ENCODE data around the gene IL36G.

IL36G gene

GRCh38 chr2:112972423-112973086, 5.3 kb upstream of the IL36G start:
- DNase-seq (ENCODE audit: low spot score) = no peak

GRCh38 chr2:112973156-112973555, 4.7 kb upstream of the IL36G start:
- no peak for DNase-seq (ENCODE audit: low spot score)

GRCh38 chr2:112979731-112980130, 1.9 kb downstream of the IL36G start:
- no peak for DNase-seq (ENCODE audit: low spot score)

- no peak for DNase-seq (ENCODE audit: low spot score)
These were observed 2.7 kb downstream of the IL36G start for GRCh38 chr2:112980537-112980936.

- no peak for DNase-seq (ENCODE audit: low spot score)
These were observed 7.3 kb downstream of the IL36G start for GRCh38 chr2:112985090-112985489.

- DNase-seq (ENCODE audit: low spot score) = no peak
These were observed 11.8 kb downstream of the IL36G start for GRCh38 chr2:112989611-112990010.

GRCh38 chr2:112993831-112994230, 16.0 kb downstream of the IL36G start:
- DNase-seq (ENCODE audit: low spot score) = no peak

- no peak for DNase-seq (ENCODE audit: low spot score)
These were observed 16.8 kb downstream of the IL36G start for GRCh38 chr2:112994648-112995047.

- DNase-seq (ENCODE audit: low spot score) = no peak
These were observed 17.6 kb downstream of the IL36G start for GRCh38 chr2:112995346-112995920.

GRCh38 chr2:112996635-112997034, 18.8 kb downstream of the IL36G start:
- no peak for DNase-seq (ENCODE audit: low spot score)

- no peak for DNase-seq (ENCODE audit: low spot score)
These were observed 19.3 kb downstream of the IL36G start for GRCh38 chr2:112997151-112997550.

GRCh38 chr2:113000436-113000835, 22.6 kb downstream of the IL36G start:
- DNase-seq (ENCODE audit: low spot score) = no peak

- DNase-seq (ENCODE audit: low spot score) = no peak
These were observed 24.9 kb downstream of the IL36G start for GRCh38 chr2:113002677-113003076.

- DNase-seq (ENCODE audit: low spot score) = no peak
These were observed 27.3 kb downstream of the IL36G start, which contains the start of gene IL36A for GRCh38 chr2:113005030-113005509. Gene IL36A, plus strand, starts transcription at chr2:113005459. Its CDS starts 413 bp downstream, at chr2:113005872.

- DNase-seq (ENCODE audit: low spot score) = no peak
These were observed 29.4 kb downstream of the IL36G start for GRCh38 chr2:113007250-113007649.

GRCh38 chr2:113009622-113010021, 31.8 kb downstream of the IL36G start:
- DNase-seq (ENCODE audit: low spot score) = no peak

- no peak for DNase-seq (ENCODE audit: low spot score)
These were observed 32.3 kb downstream of the IL36G start for GRCh38 chr2:113010088-113010487.

- no peak for DNase-seq (ENCODE audit: low spot score)
These were observed 33.3 kb downstream of the IL36G start for GRCh38 chr2:113011108-113011507.

GRCh38 chr2:113012436-113013335, 34.9 kb downstream of the IL36G start:
- DNase-seq (ENCODE audit: low spot score) = no peak

GRCh38 chr2:113013336-113013661, 35.5 kb downstream of the IL36G start:
- no peak for DNase-seq (ENCODE audit: low spot score)

- no peak for DNase-seq (ENCODE audit: low spot score)
These were observed 36.3 kb downstream of the IL36G start for GRCh38 chr2:113014067-113014466.

GRCh38 chr2:113015042-113015441, 37.2 kb downstream of the IL36G start:
- DNase-seq (ENCODE audit: low spot score) = no peak

- DNase-seq (ENCODE audit: low spot score) = no peak
These were observed 37.8 kb downstream of the IL36G start for GRCh38 chr2:113015655-113016054.
